ENCODE results near the gene ADGRD1. TPM values are rescaled to one million over a fixed set of nuclear protein-coding genes. Genes with fewer than 3 reads are reported as not detected.
"Not testable (repeated sequence)": the region's sequence is repeated elsewhere in the genome, so short reads cannot be mapped to it uniquely, and the experiment has no call there.

Gene ADGRD1
- polyA plus RNA-seq, 4 donors = 15.4 to 74.1 (median 18.7) TPM

DNA sequence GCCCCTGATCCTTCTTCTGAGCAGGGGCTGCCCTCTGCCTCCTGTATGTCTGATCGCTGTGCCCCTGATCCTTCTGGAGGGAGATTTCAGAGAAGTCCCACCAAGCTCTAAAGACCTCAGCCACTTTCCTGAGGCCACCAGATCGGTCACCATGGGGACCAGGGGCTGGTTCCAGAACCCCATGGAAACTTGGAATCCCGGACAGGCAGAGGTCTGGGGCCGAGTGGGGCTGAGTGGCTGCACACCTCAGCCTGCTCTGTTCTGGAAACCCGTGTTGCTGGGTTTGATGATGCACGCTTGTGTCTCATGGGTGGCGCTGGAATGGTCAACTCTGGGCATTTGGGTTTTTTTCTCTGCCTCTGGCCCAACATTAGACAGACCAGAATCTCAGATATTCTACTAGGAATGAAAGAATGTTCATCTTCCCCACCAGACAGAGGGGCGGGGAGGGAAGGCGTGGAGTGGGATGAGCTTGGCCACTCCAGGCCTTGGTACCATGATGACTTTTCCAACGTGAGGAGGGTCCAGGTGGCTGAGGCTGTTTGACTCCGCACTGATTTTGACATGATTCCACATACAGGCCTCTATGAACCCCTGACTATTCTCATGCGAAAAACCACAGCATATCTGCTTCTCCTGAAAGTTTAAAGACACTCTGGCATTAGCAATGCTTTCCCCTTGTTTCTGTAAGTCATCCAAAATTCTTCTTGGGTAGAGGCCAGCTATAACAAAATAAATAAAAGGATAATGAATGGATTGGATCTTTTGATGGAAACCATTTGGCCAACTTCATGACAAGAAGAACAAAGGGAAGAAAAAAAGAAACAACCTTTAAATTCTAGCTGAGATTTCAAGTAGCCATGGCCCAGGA is 114.5 kb downstream of the ADGRD1 start:
- peak in 3 of 4 donors; percentile 46 to 64 (median 54) for DNase-seq (ENCODE audit: low read depth in 4 of 4, low spot score in 3 of 4)

DNA sequence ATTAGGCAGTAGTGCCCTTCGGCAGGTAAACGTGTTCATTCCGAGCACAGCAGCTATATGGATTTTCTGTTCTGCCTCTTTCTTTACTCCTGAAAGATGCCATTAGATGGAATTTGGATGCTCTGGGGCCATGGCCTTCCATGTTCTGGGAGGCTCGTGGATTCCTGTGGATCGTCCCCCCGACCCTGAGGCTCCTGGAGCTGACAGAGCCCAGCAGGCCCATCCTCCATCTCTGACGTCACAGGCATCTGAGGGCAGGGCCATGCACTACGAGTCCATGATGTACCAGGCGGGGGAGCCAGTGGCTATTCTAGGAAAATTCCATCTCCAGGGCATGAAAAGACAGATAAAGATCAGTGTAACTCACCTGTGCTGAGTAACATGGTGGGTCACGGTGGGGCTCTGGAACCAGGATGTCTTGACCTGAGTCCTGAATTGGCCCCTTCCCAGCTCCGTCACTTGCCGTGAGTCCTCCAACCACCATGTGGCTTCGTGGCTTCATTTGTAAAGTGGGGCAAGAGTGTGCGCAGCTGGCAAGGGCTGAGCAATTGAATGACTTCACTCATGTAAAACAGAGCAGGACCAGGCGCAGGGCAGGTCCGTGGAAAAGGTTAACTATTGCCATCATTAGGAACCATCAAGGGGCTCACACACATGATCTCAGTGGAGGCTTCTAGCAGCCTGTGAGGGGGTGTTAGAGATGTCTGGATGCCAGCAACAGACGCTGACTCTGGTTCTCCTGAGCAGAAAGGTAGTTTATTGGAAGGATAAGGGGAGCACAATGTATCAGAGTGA is 115.4 kb downstream of the ADGRD1 start:
- not testable (repeated sequence) for DNase-seq (ENCODE audit: low read depth in 4 of 4, low spot score in 3 of 4)

DNA sequence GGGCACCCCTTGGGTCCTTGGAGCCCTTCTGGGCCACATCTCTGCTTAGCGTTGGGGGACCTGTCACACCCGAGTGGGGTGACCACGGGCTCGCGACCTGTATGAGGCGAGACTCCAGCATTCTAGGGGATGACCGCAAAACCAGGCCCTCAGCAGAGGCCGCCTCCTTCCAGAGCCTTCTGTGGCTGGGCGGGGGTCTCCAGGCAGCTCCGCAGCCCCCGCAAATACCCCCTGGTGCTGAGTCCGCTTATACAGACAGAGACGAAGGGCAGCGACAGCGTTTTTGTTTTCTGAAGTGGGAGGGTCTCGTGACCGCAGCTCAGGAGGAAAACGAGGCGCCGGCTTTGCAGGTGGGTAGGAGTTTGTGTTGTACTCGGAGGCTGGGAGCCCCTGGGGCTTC is 116.4 kb downstream of the ADGRD1 start:
- not testable (repeated sequence) for DNase-seq (ENCODE audit: low read depth in 4 of 4, low spot score in 3 of 4)

DNA sequence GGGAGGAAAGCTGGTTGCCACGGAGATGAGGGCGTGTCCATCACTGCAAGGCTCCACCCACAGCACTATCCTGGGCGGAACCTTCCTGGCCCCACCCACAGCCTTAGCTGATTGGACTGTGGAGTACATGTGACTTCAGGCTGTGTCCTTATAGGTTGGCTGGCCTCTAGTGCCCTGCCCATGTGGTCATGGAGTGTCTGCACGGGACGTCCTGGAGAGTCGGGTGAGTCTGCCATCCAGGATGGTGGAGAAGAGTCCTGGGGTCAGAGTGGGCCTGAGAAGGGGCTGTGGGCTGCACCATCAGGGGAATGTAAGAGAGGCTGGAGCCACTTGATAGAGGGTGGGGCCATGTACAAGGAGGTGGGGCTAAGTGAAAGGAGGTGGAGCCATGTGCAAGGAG is 117.0 kb downstream of the ADGRD1 start:
- DNase-seq (ENCODE audit: low read depth in 4 of 4, low spot score in 3 of 4) = not testable (repeated sequence)

DNA sequence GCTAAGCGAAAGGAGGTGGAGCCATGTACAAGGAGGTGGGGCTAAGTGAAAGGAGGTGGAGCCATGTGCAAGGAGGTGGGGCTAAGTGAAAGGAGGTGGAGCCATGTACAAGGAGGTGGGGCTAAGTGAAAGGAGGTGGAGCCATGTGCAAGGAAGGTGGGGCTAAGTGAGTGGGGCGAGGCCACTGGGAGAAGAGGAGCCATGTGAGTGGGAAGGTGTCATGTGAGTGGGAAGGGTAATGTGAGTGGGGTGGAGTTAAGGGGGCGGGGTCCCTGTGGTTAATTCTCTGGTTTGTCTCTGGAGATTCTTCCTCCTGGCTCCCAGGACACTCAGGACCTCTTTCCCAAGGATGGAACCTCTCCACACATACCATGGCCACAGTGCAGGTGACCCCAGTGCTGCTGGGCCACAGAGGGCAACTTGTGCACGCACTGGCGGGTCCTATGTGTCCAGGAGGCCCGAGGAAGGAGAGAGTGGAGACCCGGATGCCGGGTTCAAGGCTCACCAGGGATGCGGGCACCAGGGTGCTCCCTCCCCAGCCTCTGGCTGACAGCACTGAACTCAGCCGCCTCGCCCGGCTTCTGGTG is 117.6 kb downstream of the ADGRD1 start:
- not testable (repeated sequence) for DNase-seq (ENCODE audit: low read depth in 4 of 4, low spot score in 3 of 4)

DNA sequence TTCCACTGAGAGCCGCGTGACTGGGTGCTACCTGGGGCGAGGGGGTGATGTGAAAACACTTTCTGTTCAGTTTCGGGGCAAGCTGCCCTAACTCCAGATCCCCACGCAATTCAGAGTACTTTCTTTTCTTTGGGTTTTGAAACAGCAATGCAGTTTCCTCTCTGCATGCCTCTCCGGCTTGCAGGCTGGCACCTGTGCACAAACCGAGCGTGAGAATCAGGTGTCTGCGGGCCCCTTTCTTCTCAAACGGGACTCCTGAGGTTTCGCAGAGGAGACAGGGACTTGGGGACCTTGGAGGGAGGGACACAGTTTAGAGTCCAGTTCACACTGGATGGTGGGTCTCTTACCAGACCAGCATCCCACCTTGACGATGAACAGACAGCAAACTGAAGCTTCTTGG is 118.2 kb downstream of the ADGRD1 start:
- not testable (repeated sequence) for DNase-seq (ENCODE audit: low read depth in 4 of 4, low spot score in 3 of 4)

DNA sequence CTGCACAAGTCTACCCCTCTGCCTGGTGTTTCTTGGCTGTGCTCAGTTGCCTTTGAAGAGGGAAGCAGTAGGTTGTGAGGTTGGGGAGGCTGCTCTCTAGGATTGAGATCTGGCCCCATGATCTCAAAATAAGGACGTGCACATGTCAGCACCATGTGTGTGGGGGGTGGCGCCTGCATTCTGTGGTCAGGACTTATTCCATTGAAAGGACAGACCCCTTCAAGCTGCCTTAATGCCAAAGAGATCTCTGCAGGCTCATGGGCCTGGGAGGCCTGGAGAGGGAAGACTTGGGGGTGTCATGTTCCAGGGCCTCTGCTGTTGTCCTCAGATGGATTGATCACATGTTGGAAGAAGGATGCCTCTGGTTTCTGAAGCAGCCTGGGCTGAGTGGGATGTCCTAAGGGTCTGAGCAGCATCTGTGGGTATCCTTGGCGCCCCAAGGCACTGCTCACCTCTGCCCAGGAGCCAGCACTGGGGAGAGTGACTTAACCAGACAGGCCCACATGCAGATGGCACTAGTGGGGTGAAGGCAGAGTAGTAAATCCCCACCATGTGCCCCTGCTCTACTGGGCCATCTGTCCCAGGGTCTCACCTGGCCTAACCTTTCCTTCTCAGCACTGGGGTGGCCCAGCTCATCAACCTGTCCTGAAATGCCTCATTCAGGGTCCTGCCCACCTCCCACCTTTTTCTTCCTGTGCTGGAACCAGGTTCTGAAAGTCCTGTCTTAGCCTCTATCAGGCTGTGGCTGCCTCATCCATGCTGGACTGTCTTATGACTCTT is 118.9 kb downstream of the ADGRD1 start:
- DNase-seq (ENCODE audit: low read depth in 4 of 4, low spot score in 3 of 4) = no peak

DNA sequence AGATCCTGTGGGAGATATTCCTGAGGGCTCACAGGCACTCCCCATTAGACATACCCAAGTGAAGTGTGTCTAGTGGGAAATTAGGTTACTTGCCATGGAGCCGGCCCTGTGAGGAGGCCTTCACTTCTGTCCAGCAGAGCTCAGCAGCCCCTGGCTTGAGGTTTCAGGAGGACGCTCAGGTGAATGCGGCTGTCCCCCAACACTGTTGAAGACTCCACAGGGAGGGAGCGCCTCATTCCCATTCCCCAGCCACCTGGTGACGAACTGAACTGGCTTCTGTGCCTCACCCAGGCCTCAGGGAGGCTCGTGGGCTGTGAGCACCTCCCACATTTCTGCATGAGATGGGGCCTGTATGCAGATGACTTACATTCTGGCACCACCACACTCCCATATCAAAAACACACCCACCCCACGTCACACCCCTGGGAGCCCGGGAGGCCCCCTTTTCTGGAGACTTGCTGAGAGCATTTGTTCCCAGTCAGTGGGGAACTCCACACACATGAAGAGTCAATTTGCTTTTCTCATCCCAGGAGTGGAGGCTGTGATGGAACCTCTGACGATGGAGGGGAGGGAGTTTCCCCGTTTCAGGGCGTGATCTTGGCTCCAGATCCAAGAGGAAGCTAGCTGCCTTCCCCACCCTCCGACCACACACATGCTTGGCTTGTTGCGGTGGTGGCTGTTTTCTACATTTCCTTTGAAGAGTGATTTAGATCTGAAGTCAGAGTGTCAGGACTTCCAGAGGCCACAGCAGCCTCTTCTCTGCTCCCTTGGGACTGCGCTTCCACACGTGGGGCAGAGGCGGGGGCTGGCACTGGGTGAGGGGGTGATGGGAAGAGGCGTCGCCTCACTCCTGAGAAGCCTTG is 120.7 kb downstream of the ADGRD1 start:
- peak; percentile 39 to 50 (median 46) for DNase-seq (ENCODE audit: low read depth in 4 of 4, low spot score in 3 of 4)

DNA sequence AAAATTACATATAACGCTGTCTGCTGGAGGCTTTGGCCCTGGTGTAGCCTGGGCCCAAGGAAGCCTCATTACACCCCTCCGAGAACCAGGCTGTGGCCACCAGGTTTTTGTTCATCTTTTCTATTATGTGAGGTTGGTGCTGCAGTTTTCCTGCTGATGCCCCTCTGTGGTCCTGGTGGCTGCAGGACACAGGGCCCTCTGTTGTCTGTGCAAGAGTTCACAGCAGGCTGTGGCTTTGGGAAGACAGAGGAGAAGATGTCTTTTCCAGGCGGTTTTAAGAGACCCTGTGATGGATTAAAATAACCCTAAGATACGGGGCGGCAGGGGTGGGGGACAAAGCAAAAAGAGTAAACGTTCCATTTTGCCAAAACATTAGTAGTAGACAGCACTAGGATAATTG is 121.5 kb downstream of the ADGRD1 start:
- DNase-seq (ENCODE audit: low read depth in 4 of 4, low spot score in 3 of 4) = no peak

DNA sequence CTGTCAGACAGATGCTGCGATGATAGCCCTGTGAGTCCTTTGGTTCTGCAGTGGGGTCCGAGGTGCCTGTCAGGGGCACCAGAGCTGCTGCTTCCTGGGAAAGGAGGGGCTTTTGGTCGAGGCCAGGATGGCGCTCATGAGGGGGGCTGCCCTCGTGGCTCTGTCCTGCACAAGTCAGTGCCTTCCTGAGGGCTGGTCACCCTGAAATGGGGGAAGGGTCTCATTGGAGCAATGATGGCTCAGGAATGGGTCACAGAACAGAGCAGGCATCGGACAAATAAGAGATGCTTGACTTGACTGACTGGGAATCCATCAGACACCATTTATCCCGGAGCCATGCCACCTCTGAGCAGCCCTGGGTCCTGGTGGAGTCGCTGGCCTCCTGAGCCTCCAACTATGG is 121.9 kb downstream of the ADGRD1 start:
- DNase-seq (ENCODE audit: low read depth in 4 of 4, low spot score in 3 of 4) = no peak

DNA sequence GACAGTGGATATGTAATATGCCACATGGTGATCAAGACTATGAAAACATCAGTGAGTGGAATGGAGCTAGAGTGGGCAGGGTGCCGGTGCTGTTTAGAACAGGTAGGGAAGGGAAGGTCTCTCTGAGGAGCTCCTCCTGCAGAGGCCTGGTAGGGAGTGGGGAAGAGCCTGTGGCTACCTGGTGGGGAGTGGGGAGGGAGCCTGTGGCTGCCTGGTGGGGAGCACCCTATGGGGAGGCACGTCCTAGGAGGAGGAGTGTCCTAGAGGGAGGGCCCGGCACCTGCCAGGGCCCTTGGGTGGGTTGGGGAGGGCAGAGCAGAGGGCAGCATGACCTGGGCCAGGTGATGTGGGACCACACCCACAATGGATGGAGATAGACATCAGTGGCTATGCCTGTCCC is 122.6 kb downstream of the ADGRD1 start:
- no peak for DNase-seq (ENCODE audit: low read depth in 4 of 4, low spot score in 3 of 4)

DNA sequence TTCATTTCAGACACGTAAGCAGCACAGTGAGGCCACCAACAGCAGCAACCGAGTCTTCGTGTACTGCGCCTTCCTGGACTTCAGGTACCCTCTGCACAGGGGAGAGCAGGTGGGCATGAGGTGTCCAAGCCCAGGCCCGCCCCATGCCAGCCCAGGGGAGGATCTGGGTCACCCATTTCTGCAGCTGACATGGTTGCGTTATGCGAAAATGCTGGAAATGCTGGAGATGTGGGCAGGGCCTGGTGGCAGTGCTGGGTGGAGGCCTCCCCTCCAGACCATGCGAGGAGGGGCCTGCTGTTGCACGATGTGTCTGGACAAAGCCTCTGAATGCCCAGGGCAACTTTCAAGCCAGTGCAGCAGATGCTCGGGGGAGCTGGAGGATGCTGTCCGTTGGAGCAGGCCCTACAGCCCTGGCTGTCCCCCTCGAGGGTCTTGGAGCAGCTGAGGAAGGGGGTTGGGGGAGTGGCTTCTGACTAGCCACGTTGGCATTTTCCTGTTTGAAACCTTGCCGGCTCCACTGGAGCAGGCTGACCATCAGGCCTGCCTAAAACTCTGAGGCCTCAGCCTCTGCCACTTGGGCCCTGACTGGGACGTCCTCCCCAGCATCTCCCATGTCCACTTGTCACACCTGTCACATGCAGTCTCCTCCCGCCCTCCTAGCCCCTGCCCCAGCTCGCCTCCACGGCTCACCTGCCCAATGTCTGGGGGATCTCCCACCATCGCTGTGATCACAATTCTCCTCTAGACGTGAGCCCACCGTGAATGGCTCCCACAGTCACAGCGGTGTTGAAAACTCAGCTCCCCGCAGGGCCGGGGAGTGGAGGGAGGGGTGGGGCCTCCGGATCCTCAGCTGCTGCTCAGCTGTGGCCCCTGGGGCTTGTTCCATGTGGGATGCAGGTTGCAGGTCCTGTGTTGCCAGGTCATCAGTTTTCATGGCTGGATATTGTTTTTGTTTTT is 123.4 kb downstream of the ADGRD1 start:
- no peak for DNase-seq (ENCODE audit: low read depth in 4 of 4, low spot score in 3 of 4)

DNA sequence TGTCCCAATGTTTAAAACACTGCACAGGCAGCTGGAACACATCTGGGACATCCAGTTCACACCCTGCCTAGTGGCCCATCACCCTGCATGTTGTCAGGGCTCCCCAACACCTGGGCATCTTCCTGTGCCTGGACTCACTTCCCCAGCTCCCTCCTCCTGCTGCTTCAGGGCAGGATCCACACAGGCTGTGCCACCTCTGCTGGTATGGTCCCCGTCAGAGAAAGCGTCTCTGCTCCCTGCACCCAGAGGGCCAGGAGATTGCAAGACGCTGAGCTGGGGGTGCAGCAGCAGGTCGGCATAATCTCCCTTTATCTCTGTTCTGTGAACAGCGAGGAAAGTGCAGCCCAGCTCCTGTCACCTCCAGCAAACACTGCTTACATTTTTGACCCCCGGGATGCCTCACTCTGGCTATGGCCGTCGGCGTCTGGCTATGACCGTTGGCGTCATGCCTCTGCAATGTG is 124.3 kb downstream of the ADGRD1 start:
- no peak for DNase-seq (ENCODE audit: low read depth in 4 of 4, low spot score in 3 of 4)

DNA sequence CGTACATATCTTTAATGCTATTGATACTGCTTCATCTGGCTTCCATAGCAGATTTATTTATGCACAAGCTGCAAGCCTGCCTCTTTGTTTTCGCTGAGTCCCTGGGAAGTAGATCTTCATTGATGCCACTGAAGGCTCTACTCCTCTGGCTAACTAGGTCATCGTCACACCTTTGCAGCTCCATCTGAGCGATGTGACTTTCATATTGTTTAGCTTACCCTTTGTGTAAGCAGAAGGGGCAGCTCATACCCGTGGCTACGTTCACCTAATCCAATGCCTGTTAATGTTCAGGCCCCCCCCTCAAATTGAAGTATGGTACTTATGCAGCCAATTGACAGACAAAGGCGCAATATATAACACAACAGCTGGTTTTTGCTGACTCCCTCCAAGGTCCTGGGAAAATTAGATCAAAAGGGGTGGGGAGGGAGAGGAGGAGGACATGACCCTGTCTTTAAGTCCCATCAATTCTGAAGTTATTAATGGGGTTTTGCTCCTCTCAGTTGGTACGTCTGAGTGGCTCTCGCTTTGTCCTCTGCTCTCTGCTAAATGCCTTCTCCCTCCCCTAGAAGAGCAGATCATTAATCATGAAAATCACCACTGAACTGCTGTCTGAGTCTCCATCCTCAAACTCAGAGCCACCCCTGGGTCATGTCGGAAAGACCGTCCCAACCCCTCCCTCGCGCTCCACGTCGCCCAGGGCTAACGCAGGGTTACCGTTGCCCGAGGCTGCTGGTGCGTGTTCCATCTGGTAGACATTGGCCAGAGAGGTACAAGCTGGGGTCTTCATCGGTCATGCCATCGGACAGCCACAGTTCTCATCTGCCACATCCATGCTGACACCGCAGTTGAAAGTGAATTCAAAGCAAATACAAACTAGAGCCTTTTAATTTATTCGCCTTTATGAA is 128.8 kb downstream of the ADGRD1 start:
- no peak for DNase-seq (ENCODE audit: low read depth in 4 of 4, low spot score in 3 of 4)

DNA sequence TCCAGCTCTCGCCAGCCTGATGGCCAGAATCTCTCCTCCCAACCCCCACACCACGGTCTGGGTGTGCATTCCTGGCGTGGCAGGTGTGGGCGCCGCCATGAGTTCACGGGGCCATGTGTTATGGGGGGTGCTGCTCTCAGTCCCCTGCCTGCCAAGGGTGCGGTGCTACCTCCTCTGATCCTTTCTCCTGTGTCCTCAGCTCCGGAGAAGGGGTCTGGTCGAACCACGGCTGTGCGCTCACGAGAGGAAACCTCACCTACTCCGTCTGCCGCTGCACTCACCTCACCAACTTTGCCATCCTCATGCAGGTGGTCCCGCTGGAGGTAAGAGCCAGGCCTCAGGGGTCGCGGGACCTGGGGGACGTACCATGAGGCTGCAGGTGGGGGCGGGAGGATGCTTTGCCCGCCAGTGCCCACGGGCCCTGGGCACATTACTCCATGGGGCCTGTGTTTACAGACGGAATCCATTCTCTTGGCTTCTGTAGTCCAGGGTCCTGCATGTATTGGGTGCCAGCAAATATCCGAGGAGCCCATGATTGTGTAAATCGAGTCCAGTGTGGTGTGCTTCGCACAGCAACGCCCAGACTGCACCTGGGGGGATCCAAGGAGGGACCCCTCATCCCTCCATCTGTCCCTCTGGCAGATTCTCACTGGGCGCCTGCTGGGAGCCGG is 130.8 kb downstream of the ADGRD1 start:
- DNase-seq (ENCODE audit: low read depth in 4 of 4, low spot score in 3 of 4) = no peak

DNA sequence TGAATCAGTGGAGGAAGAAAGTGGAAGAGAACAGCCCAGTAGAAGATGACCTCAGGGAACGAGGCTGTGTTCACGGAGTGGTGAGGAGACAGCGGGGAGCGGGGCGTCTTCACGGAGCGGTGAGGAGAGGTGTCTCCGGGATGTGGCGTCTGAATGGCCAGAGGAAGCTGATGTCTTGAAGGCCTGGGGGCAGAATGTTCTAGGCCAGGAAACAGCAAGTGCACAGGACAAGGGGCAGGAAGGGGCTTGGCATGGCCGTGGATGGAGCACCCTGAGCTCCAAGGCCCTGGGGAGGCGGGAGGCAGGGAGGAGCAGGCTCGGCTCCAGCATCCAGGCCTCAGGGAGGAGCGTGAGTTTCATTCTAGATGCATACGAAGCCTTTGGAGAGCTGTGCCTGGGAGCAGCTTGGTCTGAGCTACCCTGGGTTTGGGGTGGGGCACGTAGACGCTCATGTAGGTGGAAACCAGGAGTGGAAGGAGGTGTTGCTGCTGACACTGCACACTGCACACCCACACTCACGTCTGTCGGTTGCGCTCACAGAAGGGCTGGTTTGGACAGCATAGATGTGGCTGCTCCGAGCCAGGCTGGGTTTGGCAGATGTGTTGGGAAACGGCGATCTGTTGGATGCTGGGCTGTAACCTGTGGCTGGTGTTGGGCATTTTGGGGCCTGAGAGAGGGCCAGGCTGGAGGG is 131.6 kb downstream of the ADGRD1 start:
- DNase-seq (ENCODE audit: low read depth in 4 of 4, low spot score in 3 of 4) = no peak

Data from left renal pelvis (tissue), 4 donors.